Measurements from ENCODE around the gene HOXA1.

Gene HOXA1

GRCh38 chr7:27139334-27140125 is 43.7 kb upstream of the HOXA1 start:
- TF ChIP-seq REST (IDR thresholded peaks at IDR 0.05; ENCODE audit: insufficient replicate concordance, low read depth) (no peak), SPI1 (IDR thresholded peaks at IDR 0.05; ENCODE audit: borderline replicate concordance, low read depth) (no peak), POLR2AphosphoS5 (IDR thresholded peaks at IDR 0.05; ENCODE audit: low read depth) (no peak), GABPA (IDR thresholded peaks at IDR 0.05; ENCODE audit: low read depth) (no peak)
- TF ChIP-seq, protein P1, sequence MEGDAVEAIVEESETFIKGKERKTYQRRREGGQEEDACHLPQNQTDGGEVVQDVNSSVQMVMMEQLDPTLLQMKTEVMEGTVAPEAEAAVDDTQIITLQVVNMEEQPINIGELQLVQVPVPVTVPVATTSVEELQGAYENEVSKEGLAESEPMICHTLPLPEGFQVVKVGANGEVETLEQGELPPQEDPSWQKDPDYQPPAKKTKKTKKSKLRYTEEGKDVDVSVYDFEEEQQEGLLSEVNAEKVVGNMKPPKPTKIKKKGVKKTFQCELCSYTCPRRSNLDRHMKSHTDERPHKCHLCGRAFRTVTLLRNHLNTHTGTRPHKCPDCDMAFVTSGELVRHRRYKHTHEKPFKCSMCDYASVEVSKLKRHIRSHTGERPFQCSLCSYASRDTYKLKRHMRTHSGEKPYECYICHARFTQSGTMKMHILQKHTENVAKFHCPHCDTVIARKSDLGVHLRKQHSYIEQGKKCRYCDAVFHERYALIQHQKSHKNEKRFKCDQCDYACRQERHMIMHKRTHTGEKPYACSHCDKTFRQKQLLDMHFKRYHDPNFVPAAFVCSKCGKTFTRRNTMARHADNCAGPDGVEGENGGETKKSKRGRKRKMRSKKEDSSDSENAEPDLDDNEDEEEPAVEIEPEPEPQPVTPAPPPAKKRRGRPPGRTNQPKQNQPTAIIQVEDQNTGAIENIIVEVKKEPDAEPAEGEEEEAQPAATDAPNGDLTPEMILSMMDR (IDR thresholded peaks at IDR 0.05; ENCODE audit: insufficient read depth, low read length) = no peak
- Histone ChIP-seq H3K4me3 (replicated peaks; ENCODE audit: insufficient read depth, low read length) (no peak overlapping the region), H3K27ac (replicated peaks) (no peak overlapping the region), H3K27me3 (ENCODE audit: insufficient read depth, poor library complexity, severe bottlenecking) (peaks cover 3% of the 10 kb centered on the region)
- DNase-seq (ENCODE audit: low read depth in 1 of 2, low spot score in 1 of 2) = no peak

GRCh38 chr7:27138985-27139333 is 43.2 kb upstream of the HOXA1 start:
- TF ChIP-seq GABPA (IDR thresholded peaks at IDR 0.05; ENCODE audit: low read depth) (no peak), SPI1 (IDR thresholded peaks at IDR 0.05; ENCODE audit: borderline replicate concordance, low read depth) (no peak), POLR2AphosphoS5 (IDR thresholded peaks at IDR 0.05; ENCODE audit: low read depth) (no peak), REST (IDR thresholded peaks at IDR 0.05; ENCODE audit: insufficient replicate concordance, low read depth) (no peak)
- TF ChIP-seq, protein P1 (IDR thresholded peaks at IDR 0.05; ENCODE audit: insufficient read depth, low read length) = no peak
- no peak for DNase-seq (ENCODE audit: low read depth in 1 of 2, low spot score in 1 of 2)
- Histone ChIP-seq H3K27ac (replicated peaks) (no peak overlapping the region), H3K27me3 (ENCODE audit: insufficient read depth, poor library complexity, severe bottlenecking) (peaks cover 3% of the 10 kb centered on the region), H3K4me3 (replicated peaks; ENCODE audit: insufficient read depth, low read length) (no peak overlapping the region)

GRCh38 chr7:27138472-27138871 is 42.7 kb upstream of the HOXA1 start:
- Histone ChIP-seq H3K27me3 (ENCODE audit: insufficient read depth, poor library complexity, severe bottlenecking) (peaks cover 3% of the 10 kb centered on the region), H3K27ac (replicated peaks) (no peak overlapping the region), H3K4me3 (replicated peaks; ENCODE audit: insufficient read depth, low read length) (no peak overlapping the region)
- TF ChIP-seq POLR2AphosphoS5 (IDR thresholded peaks at IDR 0.05; ENCODE audit: low read depth) = no peak
- TF ChIP-seq, protein P1 (IDR thresholded peaks at IDR 0.05; ENCODE audit: insufficient read depth, low read length) = no peak
- TF ChIP-seq GABPA (IDR thresholded peaks at IDR 0.05; ENCODE audit: low read depth) = no peak
- no peak for TF ChIP-seq SPI1 (IDR thresholded peaks at IDR 0.05; ENCODE audit: borderline replicate concordance, low read depth)
- no peak for TF ChIP-seq REST (IDR thresholded peaks at IDR 0.05; ENCODE audit: insufficient replicate concordance, low read depth)
- DNase-seq (ENCODE audit: low read depth in 1 of 2, low spot score in 1 of 2) = no peak

All from HL-60 (cell line).